T-helper 2 cell (primary cell): ENCODE results near the gene NBEAL2.
"Not testable (repeated sequence)": the region's sequence is repeated elsewhere in the genome, so short reads cannot be mapped to it uniquely, and the experiment has no call there.

ENCODE experiments used
- DNase-seq, 5 experiments: peaks; one replicate each; pipeline versions ENCODE4 v3.0.0 to v3.0.0-alpha.2; 2012 to 2022

NBEAL2 gene

GRCh38 chr3:46946416-46946815, 33.0 kb upstream of the NBEAL2 start:
- DNase-seq = no peak

- peak; percentile 42 to 95 (median 65) for DNase-seq
These were observed 32.5 kb upstream of the NBEAL2 start for GRCh38 chr3:46946856-46947545.

GRCh38 chr3:46947546-46947901, 31.9 kb upstream of the NBEAL2 start:
- DNase-seq = no peak

GRCh38 chr3:46947981-46948791, 31.3 kb upstream of the NBEAL2 start:
- DNase-seq = peak in 4 of 5 experiments; percentile 57 to 94 (median 71)

GRCh38 chr3:46948830-46949671, 30.4 kb upstream of the NBEAL2 start:
- DNase-seq = peak in 2 of 5 experiments; percentile 43 to 46

- no peak for DNase-seq
These were observed 29.3 kb upstream of the NBEAL2 start for GRCh38 chr3:46950177-46950576.

GRCh38 chr3:46950650-46951241, 28.7 kb upstream of the NBEAL2 start:
- DNase-seq = no peak

- DNase-seq = no peak
These were observed 26.7 kb upstream of the NBEAL2 start for GRCh38 chr3:46952813-46953212.

- DNase-seq = peak in 2 of 5 experiments; percentile 62 to 67
These were observed 26.0 kb upstream of the NBEAL2 start for GRCh38 chr3:46953234-46954010.

GRCh38 chr3:46954178-46954577, 25.3 kb upstream of the NBEAL2 start:
- no peak for DNase-seq

GRCh38 chr3:46955157-46955556, 24.3 kb upstream of the NBEAL2 start:
- DNase-seq = no peak

- DNase-seq = peak in 1 of 5 experiments; percentile 87
These were observed 23.6 kb upstream of the NBEAL2 start for GRCh38 chr3:46955801-46956259.

- no peak for DNase-seq
These were observed 22.2 kb upstream of the NBEAL2 start for GRCh38 chr3:46957092-46957820.

GRCh38 chr3:46958467-46959160, 20.9 kb upstream of the NBEAL2 start:
- no peak for DNase-seq

GRCh38 chr3:46959161-46959511, 20.3 kb upstream of the NBEAL2 start:
- peak in 2 of 5 experiments; percentile 79 for DNase-seq

GRCh38 chr3:46960081-46960701, 19.3 kb upstream of the NBEAL2 start:
- DNase-seq = no peak

GRCh38 chr3:46960835-46961234, 18.6 kb upstream of the NBEAL2 start:
- DNase-seq = no peak

- no peak for DNase-seq
These were observed 17.0 kb upstream of the NBEAL2 start for GRCh38 chr3:46962427-46962826.

- DNase-seq = no peak
These were observed 16.5 kb upstream of the NBEAL2 start for GRCh38 chr3:46962990-46963389.

GRCh38 chr3:46964038-46964590, 15.4 kb upstream of the NBEAL2 start:
- DNase-seq = not testable (repeated sequence)
